UCSD-AML1 (cell line): ENCODE results near the gene NHP2.

Experiments used
- DNase-seq: peaks from one replicate; lab custom pipeline; 2025; ENCODE audit not compliant: unreplicated experiment; lab: John Stamatoyannopoulos, UW

The NHP2 gene

DNA sequence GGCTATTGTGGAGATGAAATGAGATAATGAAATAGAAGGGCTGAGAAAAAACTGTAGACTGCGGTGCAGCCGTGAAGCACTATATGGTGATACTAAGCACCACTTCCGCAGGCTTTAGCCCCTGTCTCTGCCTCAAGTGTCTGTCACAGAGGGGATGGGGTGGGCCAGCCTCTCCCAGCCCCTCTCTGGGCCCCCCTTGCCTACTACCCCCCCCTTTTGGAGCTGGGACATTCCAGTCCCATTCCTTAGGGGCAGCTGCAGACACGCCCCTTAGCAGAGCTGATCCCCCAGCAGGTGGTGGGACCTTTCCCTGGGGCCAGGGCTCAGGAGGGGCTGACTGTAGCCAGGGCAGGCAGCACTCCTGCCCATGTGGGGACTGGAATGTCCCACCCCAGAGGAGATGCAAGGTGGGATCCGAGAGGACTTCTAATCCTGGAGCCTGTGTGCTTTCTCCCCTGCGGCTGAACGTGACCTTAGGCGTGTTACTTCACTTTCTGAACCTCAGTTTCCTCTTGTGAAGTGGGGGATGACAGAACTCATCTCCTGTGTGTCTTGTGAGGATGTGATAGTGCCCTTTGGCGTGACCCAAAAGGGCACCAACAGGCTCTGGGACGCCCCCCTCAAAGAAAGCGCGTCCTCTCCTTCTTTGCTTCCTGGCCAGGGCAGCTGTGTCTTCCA lies 38.4 kb downstream of the NHP2 start:
- DNase-seq = no peak

DNA sequence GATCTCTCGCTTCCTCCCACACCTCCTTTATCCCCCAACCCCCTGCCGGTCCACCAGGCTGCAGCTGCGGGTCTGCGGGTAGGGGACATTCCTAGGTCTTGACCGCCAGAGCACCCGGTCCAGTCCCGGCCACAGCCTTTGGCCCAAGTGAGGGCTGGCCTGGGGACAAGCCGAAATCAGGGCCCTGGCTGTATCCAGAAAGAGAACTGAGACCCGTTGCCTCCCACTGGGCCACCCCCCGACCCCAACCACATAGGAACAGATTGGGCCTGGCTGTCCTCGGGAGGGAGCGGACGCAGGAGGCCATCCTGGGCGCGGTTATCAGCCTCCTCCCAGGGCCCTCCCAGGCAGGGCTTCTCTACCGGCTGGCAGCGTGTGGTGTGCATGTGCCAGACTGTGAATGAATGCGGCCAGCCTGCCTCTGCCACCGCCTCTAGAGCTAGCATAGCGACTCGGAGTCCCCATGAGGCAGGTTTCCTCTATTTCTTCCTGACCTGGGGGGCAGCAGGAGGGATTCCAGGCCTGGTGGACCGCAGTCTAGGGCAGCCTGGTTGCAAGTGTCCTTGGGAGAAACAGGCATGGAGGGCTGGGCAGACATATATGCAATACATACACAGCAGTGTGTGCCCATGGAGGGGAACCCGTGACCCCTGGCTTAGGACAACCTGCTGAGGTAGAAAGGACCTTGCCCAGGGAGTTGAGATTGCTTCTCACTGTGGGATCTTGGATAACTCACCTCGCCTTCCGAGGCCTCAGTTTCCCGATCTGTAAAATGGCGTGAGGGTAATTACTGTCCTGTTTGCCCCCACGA lies 39.2 kb downstream of the NHP2 start:
- DNase-seq = peak; percentile 31

DNA sequence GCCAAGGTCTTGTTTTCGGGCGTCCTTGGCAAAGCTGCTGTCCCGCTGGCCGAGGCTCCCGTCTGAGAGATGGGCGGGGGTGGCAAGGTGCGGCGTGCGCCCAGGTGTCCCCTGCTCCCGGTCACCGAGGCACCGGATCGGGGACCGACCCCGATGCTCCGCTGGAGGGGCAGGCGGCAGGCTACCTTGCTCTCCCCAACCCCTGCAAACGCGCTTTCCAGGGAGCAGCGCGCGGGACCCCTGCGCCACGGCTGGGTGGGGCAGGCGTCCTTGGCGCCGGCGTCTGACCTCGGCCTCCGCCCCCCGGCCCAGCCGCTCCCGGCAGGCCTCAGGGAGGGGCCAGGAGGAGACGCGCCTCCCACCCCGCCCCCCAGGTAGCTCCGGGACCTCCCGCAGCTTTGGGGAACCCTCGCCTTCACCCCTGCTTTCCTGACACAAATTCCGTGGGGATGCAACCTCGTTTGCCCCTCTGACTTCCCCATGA lies 39.8 kb downstream of the NHP2 start:
- DNase-seq = no peak

DNA sequence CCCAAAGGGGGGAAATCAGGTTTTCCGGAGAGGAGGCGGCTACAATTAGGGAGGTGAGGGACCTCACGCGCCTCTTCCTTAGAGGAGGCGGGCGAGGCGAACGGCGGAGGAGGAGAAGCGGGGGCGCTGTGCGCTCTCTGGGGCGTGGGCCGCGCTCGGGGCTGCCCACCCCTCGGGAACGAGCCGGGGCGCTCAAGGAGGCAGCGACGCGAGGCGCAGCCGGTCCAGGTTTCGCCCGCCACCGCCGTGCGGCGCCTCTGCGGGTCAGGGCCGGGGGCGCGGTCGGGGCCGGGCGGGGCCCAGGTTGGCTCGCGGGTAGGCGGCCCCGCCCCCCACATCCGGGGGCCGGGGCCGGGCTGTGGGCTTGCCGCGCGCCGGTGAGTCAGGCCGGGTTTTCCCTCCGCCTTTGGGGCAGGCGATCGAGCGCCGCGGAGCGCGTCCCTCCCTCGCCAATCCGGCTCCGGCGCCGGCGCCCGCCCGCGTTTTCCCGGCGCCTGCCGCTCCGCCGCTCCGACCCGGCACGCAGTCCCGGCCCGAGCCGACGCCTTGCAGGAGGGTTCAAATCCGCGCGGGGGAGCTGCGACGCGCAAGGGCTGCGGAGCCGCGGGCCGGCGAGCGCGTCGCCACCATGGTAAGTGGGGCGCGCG lies 40.4 kb downstream of the NHP2 start, which contains the start of gene N4BP3:
N4BP3 (plus strand) TSS at position 392 of the 647 bp plus-strand sequence. CDS start 6,052 bp downstream, outside the sequence.
- DNase-seq = peak; percentile 69

DNA sequence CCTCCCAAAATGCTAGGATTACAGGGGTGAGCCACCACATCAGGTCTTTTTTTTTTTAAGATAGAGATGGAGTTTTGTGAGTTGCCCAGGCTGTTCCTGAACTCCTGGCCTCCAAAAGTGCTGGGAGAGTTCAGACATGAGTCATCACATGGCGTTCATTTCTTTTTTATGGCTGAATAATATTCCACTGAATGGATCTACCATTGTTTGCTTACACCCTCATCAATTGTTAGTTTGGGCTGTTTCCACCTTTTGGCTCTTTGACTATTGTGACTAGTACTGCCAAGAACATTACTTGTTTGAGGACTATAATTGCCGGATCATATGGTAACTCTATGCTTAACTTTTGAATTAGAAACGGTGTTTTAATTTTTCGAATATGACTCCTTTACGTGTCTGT lies 41.1 kb downstream of the NHP2 start:
- DNase-seq = no peak

DNA sequence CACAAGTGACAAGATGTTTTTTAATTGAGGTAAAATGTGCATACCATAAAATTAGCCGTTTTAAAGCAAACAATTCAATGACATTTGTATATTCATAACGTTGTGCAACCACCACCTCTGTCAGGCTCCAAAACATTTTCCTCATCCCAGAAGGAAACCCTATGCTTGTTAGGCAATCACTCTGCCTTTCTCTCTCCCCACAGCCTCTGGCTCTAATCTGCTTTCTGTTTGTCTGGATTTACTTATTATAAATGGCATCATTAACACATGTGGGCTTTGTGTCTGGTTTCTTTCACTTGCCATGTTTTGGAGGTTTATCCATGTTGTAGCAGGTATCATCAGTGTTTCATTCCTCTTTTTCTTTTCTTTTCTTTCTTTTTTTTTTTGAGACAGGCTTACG lies 41.8 kb downstream of the NHP2 start:
- DNase-seq = no peak

DNA sequence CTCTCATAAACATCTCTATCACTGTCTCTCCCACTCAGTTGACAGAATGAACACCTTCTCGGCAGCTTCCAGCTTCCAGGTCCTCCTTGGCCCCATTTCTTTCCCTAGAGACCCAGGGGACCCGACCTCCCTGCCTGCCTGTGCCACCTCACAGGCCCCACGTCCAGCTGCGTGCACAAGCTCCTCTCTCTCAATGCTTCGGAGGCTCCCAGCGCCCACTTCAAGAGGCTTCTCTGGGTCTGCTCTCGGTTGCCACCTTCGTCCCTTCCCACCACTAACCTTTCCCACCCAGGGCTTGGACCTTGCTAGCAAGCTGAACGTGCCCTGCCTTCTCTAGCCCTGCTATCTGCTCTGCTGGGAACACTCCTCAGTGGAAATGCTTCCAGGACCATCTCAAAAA lies 43.2 kb downstream of the NHP2 start:
- no peak for DNase-seq

DNA sequence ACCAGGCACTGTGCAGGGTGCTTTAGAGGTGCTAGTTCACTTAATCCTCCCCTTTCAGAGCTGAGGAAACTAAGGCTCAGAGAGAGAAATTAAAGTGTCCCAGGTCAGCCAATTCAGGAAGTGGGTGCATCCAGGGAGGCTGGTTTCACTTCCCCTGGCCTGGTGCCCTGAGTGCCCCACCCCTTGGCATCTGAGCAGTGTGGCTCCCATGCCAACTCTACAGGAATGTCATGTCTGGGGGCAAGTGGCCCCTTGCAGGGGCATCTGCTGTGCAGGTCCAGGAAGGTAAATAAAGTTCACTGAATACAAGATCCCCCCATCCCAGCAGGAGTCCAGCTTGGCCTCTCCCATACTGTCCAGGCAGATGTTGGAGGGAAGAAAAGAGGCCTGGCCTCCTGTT lies 44.7 kb downstream of the NHP2 start:
- DNase-seq = no peak

DNA sequence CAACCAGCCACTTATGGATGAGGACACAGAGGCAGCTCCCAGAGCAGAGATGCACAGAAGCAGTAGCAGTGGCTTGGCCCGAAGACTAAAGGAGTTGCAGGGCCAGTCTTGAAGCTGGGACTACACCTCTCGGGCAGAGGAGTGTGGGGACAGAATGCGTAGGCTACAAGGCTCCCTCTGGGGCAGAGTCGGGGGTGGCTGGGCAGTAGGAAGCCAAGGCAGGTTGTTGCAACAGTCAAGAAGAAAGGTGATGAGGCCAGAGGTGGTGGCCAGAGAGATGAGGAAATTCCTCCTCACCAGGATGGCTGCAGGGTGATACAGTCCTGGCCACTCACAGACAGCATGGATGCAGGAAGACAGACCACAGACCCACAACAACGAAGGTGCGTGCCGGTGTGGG lies 45.2 kb downstream of the NHP2 start:
- DNase-seq = no peak

DNA sequence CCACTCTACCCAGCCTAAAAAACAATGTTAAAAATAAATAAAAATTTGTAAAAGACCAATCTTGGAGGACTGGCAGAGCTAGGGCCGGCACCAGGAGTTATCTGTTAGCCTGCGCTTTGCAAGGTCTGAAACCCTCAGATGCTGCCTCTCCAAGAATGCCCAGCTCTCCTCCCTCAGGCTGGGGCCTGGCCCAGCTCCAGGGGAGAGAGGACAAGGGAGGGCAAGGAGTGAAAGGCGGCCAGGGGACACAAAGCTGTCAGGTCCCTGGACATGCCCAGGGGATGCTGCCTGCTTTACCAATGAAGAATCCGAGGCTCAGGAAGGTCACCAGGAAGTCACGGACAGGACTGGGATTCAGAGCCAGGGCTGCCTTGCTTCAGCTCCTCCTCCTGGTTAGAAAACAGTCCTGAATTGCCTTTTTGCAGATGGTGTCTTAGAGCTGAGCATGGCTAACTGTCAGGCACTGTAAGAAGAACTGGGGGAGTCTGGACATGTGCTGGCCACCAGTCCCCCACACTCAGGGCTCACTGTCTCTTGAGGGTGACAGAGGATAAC lies 45.9 kb downstream of the NHP2 start:
- DNase-seq = no peak

DNA sequence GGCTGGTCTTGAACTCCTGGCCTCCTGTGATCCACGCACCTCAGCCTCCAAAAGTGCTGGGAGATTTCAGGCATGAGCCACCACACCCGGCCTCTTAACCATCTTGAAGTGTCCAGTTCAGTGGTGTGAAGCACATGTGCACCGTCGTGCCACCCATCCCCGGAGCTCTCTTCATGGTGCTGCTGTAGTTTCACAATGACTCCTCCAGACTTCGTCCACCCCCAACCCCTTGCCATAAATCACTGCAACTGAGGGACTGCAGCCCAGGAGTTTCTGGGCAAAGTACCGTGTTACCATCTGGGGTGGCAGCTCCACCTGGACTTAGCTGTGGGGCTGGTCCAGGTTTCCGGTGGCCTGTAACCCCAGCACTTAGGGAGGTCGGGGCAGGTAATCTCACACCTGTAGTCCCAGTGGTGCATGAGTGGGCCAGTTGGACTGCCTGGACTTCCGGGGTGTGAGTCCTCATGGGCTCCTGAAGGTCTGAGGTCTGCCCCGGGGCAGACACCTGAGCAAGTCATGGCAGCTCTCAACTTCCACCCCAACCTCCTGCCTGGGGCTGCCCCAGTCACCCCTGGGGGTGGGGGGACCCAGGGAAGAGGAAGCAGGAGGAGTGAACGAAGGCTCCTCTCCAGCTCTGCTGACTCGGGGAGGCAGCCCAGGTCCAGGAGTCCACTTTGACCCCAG lies 47.0 kb downstream of the NHP2 start:
- DNase-seq = no peak

DNA sequence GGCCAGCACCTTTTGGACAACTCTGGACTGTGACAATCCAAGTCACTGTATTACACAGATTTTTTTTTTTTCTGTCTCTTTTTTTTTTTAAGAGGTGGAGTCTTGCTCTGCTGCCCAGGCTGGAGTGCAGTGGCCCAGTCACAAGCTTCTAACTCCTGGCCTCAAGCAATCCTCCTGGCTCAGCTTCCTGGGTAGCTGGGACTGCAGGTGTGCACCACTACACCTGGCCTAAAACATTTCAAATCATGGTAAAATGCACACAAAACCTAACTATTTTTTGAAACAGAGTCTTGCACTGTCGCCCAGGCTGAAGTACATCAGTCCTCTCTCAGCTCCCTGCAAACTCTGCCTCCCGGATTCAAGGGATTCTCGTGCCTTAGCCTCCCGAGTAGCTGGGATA lies 47.6 kb downstream of the NHP2 start:
- no peak for DNase-seq

DNA sequence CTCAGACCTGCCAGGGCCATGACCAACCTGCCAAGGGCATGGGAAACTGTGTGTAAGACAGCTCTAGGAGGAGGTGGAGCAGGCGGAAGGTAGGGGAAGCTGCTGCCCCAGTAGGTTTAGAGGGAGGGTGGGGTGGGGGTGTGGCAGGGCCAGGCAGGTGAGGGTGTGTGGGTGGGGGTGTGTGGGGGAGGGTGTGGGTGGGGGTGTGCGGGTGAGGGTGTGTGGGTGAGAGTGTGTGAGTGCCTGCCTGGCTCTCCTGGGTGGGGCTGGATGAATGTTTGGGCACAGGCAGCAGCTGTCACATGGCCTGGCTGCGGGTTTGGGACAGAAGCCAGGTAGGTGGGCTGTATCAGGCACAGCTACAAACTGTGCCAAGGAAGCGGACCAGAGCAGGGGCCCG lies 49.2 kb downstream of the NHP2 start:
- no peak for DNase-seq

DNA sequence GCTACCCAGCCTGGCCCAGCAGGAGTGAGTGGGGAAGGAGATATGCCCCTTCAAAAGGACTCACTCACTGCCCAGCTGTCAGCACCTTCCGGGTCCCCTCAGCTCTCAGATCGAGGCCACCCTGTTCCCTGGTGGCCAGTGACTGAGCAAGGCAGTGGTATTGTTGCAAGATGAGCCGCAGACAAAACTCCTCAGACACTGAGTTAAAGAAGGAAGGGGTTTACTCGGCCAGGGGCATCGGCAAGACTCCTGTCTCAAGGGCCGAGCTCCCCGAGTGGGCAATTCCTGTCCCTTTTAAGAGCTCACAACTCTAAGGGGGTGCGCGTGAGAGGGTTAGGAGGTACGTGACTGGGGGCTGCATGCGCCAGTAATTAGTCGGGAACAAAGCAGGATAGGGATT lies 50.1 kb downstream of the NHP2 start:
- DNase-seq = no peak
